Activated naive CD8-positive, alpha-beta T cell treated with anti-CD3 and anti-CD28 coated beads for 36 hours (primary cell): ENCODE measurements around the gene PLD1. TPM values are rescaled to one million over a fixed set of nuclear protein-coding genes. Genes with fewer than 3 reads are reported as not detected.

ENCODE experiments used
- DNase-seq: peaks from one replicate; pipeline ENCODE4 v3.0.0; 2021
- H3K27ac Mint-ChIP-seq: one replicate; pipeline ENCODE4 v1.8.0; 2022; ENCODE audit warnings: mild to moderate bottlenecking, moderate library complexity, mixed read lengths
- H3K27me3 Mint-ChIP-seq: one replicate; pipeline ENCODE4 v1.8.0; 2022; ENCODE audit warnings: mild to moderate bottlenecking, mixed read lengths
- H3K36me3 Mint-ChIP-seq: one replicate; pipeline ENCODE4 v1.8.0; 2021; ENCODE audit warnings: mild to moderate bottlenecking, mixed read lengths
- H3K4me1 Mint-ChIP-seq: one replicate; pipeline ENCODE4 v1.8.0; 2021; ENCODE audit warnings: mixed read lengths
- H3K4me3 Mint-ChIP-seq: one replicate; pipeline ENCODE4 v1.8.0; 2022; ENCODE audit warnings: mild to moderate bottlenecking, moderate library complexity, mixed read lengths
- H3K9me3 Mint-ChIP-seq: one replicate; pipeline ENCODE4 v1.8.0; 2022; ENCODE audit warnings: mixed read lengths
- total RNA-seq, 2 experiments: library from RNA; stranded (reverse); gene quantifications; one replicate each; pipeline ENCODE4 v1.2.3, GENCODE V29; 2021

Gene PLD1
- total RNA-seq, 2 experiments from 2014 or later, result 0.18 to 0.52 TPM

GRCh38 chr3:171801738-171802589, 8.3 kb downstream of the PLD1 start:
- DNase-seq, result no peak
- Mint-ChIP-seq H3K27ac (no peak overlapping the region), H3K27me3 (peaks cover 12% of the 10 kb centered on the region), H3K36me3 (no peaks in the 10 kb centered on the region), H3K9me3 (no peaks in the 10 kb centered on the region), H3K4me3 (no peak overlapping the region), H3K4me1 (peaks cover 2% of the 10 kb centered on the region)

- Mint-ChIP-seq H3K9me3 (no peaks in the 10 kb centered on the region), H3K27ac (no peak overlapping the region), H3K27me3 (peaks cover 10% of the 10 kb centered on the region), H3K4me3 (no peak overlapping the region), H3K36me3 (no peaks in the 10 kb centered on the region), H3K4me1 (no peaks in the 10 kb centered on the region)
- DNase-seq, result no peak
These were observed 10.8 kb downstream of the PLD1 start for GRCh38 chr3:171799501-171799900.

GRCh38 chr3:171797873-171798272, 12.4 kb downstream of the PLD1 start:
- H3K4me1 Mint-ChIP-seq, result no peaks in the 10 kb centered on the region
- H3K27me3 Mint-ChIP-seq, result peaks cover 5% of the 10 kb centered on the region
- H3K36me3 Mint-ChIP-seq, result no peaks in the 10 kb centered on the region
- no peak for DNase-seq
- no peak overlapping the region for H3K4me3 Mint-ChIP-seq
- no peaks in the 10 kb centered on the region for H3K9me3 Mint-ChIP-seq
- no peak overlapping the region for H3K27ac Mint-ChIP-seq

- Mint-ChIP-seq H3K9me3 (no peaks in the 10 kb centered on the region), H3K4me3 (no peak overlapping the region), H3K27me3 (peaks cover 5% of the 10 kb centered on the region), H3K36me3 (no peaks in the 10 kb centered on the region), H3K4me1 (no peaks in the 10 kb centered on the region), H3K27ac (no peak overlapping the region)
- no peak for DNase-seq
These were observed 13.0 kb downstream of the PLD1 start for GRCh38 chr3:171797265-171797679.

GRCh38 chr3:171796625-171797264, 13.5 kb downstream of the PLD1 start:
- no peaks in the 10 kb centered on the region for H3K9me3 Mint-ChIP-seq
- no peak overlapping the region for H3K4me3 Mint-ChIP-seq
- H3K27me3 Mint-ChIP-seq, result peaks cover 5% of the 10 kb centered on the region
- DNase-seq, result no peak
- no peaks in the 10 kb centered on the region for H3K4me1 Mint-ChIP-seq
- no peak overlapping the region for H3K27ac Mint-ChIP-seq
- H3K36me3 Mint-ChIP-seq, result no peaks in the 10 kb centered on the region

DNA sequence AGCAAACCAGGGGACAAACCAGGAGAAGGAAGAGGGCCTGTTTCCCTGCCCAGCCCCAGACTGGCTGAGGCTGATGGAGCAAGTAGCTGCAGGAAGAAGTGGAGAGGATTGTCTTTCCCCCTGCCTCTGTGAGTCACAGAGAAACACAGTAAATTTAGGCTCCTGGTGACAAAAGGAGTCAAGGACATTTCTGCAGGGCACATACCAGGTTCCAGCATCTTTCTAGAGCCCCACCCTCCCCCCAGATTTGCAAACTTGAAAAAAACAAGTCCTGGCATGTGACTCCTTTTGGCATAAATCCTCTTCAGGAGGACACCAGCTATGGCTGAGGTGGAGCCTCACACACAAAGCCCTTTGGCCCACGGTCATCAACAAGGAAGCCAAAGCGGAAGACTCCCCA, 17.8 kb downstream of the PLD1 start:
- Mint-ChIP-seq H3K9me3 (no peaks in the 10 kb centered on the region), H3K4me1 (no peaks in the 10 kb centered on the region), H3K4me3 (no peak overlapping the region), H3K27me3 (peaks cover 4% of the 10 kb centered on the region), H3K27ac (no peak overlapping the region), H3K36me3 (no peaks in the 10 kb centered on the region)
- no peak for DNase-seq

GRCh38 chr3:171791692-171792076, 18.6 kb downstream of the PLD1 start:
- Mint-ChIP-seq H3K36me3 (no peaks in the 10 kb centered on the region), H3K27me3 (peaks cover 4% of the 10 kb centered on the region), H3K4me1 (no peaks in the 10 kb centered on the region), H3K4me3 (no peak overlapping the region), H3K9me3 (no peaks in the 10 kb centered on the region), H3K27ac (no peak overlapping the region)
- DNase-seq, result no peak

DNA sequence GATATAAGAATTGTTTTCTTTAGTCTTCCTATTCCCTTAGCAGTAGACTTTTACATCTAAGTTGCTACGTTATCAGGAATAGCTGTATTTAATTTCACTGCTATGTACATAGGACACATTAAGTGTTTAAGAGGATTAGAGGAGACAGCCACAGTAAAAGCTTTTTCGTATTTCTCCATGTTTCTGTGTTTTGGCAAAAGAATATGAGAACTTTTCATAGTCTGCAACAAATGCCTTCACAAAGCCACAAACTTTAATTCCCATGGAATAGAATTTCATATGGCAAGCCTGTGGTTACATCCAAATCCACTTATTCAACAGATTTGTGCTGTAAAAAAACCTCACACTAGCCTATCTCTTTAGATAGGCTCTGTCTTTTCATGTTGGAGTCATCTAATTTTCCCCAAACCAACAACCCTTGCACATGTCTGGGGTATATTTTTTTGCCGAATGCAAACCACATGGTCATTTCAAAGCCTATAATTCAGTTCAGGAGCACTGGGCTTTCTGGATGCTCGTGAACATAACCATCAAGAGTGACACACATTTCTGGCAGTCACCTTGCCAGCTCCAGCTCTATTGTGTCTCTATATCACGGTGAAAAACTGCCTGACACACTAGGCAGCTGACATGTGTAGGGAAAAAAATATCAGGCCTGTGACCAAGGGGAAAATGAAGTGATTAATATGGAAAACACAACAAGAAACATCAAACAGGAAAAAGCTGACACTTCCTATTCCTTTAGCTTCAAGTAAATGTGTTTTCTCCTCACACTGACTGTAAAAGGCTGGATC, 19.2 kb downstream of the PLD1 start:
- Mint-ChIP-seq H3K27me3 (peaks cover 4% of the 10 kb centered on the region), H3K27ac (no peak overlapping the region), H3K36me3 (no peaks in the 10 kb centered on the region), H3K4me1 (no peaks in the 10 kb centered on the region), H3K4me3 (no peak overlapping the region), H3K9me3 (no peaks in the 10 kb centered on the region)
- DNase-seq, result no peak

DNA sequence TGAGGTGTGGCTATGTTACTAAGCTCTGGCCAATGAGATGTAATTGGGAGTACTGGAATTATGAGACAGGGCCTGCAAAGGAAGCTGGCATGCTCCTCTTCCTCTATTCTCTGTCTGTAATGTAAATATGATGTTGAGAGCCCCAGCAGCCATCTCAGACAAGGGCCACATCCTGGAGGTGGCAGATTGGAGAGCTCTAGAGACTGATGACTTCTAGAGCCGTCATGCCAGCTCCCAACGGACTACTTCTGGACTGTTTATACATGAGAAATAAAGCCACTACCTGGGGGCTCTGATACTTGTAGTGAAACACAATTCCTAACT, 19.7 kb downstream of the PLD1 start:
- no peaks in the 10 kb centered on the region for H3K4me1 Mint-ChIP-seq
- H3K27ac Mint-ChIP-seq, result no peak overlapping the region
- no peak overlapping the region for H3K4me3 Mint-ChIP-seq
- H3K27me3 Mint-ChIP-seq, result peaks cover 4% of the 10 kb centered on the region
- H3K9me3 Mint-ChIP-seq, result no peaks in the 10 kb centered on the region
- no peak for DNase-seq
- no peaks in the 10 kb centered on the region for H3K36me3 Mint-ChIP-seq

DNA sequence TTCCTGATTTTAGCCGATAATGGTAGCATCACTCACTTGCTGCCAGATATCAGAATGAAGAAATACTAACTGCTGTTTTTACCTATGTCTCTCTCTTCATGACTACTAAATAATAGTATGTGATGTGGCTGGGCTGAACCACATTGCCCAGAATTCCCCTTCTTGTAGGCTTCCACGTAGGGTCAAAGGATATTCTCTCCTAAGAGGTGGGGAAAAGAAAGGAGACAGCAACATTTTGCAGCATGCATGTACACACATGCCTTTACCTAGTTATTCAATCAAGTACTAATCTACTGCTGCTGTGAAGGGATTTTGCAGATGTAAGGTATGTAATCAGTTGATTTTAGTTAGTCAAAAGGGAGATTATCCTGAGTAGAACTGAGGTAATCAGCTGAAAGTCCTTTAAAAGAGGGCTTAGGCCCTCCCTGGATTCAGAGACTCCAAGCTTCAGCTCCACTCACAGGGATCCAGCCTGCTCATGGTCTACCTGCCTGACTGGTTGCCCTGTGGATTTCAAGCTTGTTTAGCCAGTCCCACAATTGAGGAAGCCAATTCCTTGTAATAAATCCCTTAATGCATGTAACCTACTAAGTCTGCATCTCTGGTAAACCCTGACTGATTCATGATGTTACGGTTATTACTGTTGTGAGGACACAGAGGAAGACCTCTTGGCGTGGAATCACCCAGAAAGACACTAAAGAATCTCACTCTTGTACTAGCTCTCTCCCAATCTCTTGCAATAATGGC, 20.4 kb downstream of the PLD1 start:
- no peaks in the 10 kb centered on the region for H3K9me3 Mint-ChIP-seq
- no peak overlapping the region for H3K27ac Mint-ChIP-seq
- no peaks in the 10 kb centered on the region for H3K4me1 Mint-ChIP-seq
- peaks cover 4% of the 10 kb centered on the region for H3K27me3 Mint-ChIP-seq
- DNase-seq, result no peak
- H3K4me3 Mint-ChIP-seq, result no peak overlapping the region
- H3K36me3 Mint-ChIP-seq, result no peaks in the 10 kb centered on the region

GRCh38 chr3:171788546-171789351, 21.5 kb downstream of the PLD1 start:
- Mint-ChIP-seq H3K36me3 (no peaks in the 10 kb centered on the region), H3K9me3 (no peaks in the 10 kb centered on the region), H3K27me3 (peaks cover 4% of the 10 kb centered on the region), H3K27ac (no peak overlapping the region), H3K4me1 (no peaks in the 10 kb centered on the region), H3K4me3 (no peak overlapping the region)
- DNase-seq, result no peak

GRCh38 chr3:171786997-171787396, 23.3 kb downstream of the PLD1 start:
- Mint-ChIP-seq H3K27me3 (peaks cover 2% of the 10 kb centered on the region), H3K36me3 (no peaks in the 10 kb centered on the region), H3K9me3 (no peaks in the 10 kb centered on the region), H3K4me3 (no peak overlapping the region), H3K4me1 (no peaks in the 10 kb centered on the region), H3K27ac (no peak overlapping the region)
- DNase-seq, result no peak

GRCh38 chr3:171784937-171785336, 25.3 kb downstream of the PLD1 start:
- DNase-seq, result no peak
- Mint-ChIP-seq H3K27me3 (no peaks in the 10 kb centered on the region), H3K36me3 (no peaks in the 10 kb centered on the region), H3K4me3 (no peak overlapping the region), H3K27ac (no peak overlapping the region), H3K9me3 (no peaks in the 10 kb centered on the region), H3K4me1 (no peaks in the 10 kb centered on the region)

DNA sequence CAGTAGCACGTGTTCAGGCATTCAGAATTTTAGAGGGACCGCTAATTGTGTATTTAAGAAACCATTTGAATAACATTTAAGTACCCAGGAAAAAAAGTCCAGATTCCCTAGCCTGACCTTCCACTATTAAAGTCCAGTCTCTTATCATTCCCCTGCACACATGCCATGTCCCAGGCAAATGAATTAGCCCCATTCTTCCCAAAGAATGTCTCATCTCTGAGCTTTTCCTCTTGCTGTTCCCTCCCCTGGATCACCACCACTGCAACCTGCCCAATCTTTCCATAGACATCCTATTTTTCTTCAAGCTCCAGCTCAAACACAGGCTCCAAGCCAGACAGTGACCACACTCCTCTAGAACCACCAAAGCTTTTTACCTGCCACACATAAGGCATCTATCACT, 25.9 kb downstream of the PLD1 start:
- H3K4me3 Mint-ChIP-seq, result no peak overlapping the region
- no peaks in the 10 kb centered on the region for H3K36me3 Mint-ChIP-seq
- H3K27ac Mint-ChIP-seq, result no peak overlapping the region
- no peak for DNase-seq
- no peaks in the 10 kb centered on the region for H3K27me3 Mint-ChIP-seq
- no peaks in the 10 kb centered on the region for H3K4me1 Mint-ChIP-seq
- H3K9me3 Mint-ChIP-seq, result no peaks in the 10 kb centered on the region
